K562 (cell line): ENCODE data around the gene MT1E.

Experiments used
- BDP1 ChIP-seq: IDR thresholded peaks from 3 replicates; pipeline ENCODE4 v1.6.1; 2011; ENCODE audit not compliant: insufficient read length, insufficient read depth
- HMGXB4 ChIP-seq: sonication (generic); formaldehyde crosslinking; IDR thresholded peaks from 2 replicates; pipeline ENCODE4 v1.8.1; 2023; ENCODE audit warnings: mild to moderate bottlenecking, missing genetic modification reagents
- JUN ChIP-seq, 2 experiments: sonication (generic) in 1 of 2; formaldehyde crosslinking in 1 of 2; IDR thresholded peaks; 2 replicates each; pipeline versions ENCODE4 v1.6.1 to v1.8.0; 2012 to 2022; ENCODE audit warnings: borderline replicate concordance in 2 of 2, mild to moderate bottlenecking in 2 of 2, improper control_type of control experiment in 1 of 2, low read depth in 1 of 2, low read length in 1 of 2, missing genetic modification reagents in 1 of 2
- JUNB ChIP-seq: fragments of 450-650 bp; formaldehyde crosslinking; conservative IDR thresholded peaks from 2 replicates; pipeline ENCODE4 v1.4.0; 2020; ENCODE audit warnings: mild to moderate bottlenecking
- MAFK ChIP-seq: IDR thresholded peaks from 2 replicates; pipeline ENCODE4 v1.6.1; 2011; ENCODE audit warnings: low read length, improper control_type of control experiment
- NRF1 ChIP-seq, 2 experiments: fragments of 450-650 bp; IDR thresholded peaks in 1 of 2; conservative IDR thresholded peaks in 1 of 2; 2 replicates each; pipeline ENCODE4 v1.6.1; 2014; ENCODE audit warnings: mild to moderate bottlenecking in 2 of 2
- TCF7 ChIP-seq: sonication (generic); IDR thresholded peaks from 2 replicates; pipeline ENCODE4 v1.6.1; 2016; ENCODE audit warnings: antibody characterized with exemption, borderline replicate concordance
- ZNF175 ChIP-seq: fragments of 200-800 bp; sonication (Bioruptor generic); IDR thresholded peaks from 2 replicates; pipeline ENCODE4 v1.6.1; 2016; ENCODE audit warnings: low read depth, mild to moderate bottlenecking, missing genetic modification characterization, missing compliant biosample characterization

DNA sequence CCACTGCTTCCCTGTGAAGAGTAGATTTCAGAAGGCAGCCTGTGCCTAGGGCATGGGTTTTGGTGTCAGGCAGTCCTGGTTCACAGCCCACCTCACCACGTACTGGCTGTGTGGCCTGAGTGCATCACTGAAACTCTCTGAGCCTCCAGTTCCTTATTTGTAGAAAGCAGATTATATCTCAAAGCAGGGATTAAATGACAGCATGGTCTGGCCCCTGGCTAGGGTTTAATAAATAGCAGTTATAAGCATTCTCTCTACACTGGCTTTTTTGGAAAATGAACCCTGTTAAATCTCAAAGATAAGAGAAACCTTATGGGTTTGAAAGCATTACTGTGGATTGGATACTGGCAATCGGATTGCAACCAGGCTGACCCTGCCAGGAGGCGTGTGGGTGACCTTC lies 4.0 kb downstream of the MT1E start:
- no peak for TF ChIP-seq JUNB (CRISPR knock-in tag)
- TF ChIP-seq MAFK = no peak
- TF ChIP-seq JUN (IDR thresholded peaks at IDR 0.05; ENCODE audit: borderline replicate concordance, low read depth, low read length) = no peak
- no peak for TF ChIP-seq JUN (CRISPR knock-in tag; IDR thresholded peaks at IDR 0.05; ENCODE audit: borderline replicate concordance)
- no peak for TF ChIP-seq HMGXB4 (CRISPR knock-in tag)
- TF ChIP-seq TCF7 = no peak
- TF ChIP-seq NRF1 (conservative IDR thresholded peaks at IDR 0.05 in 1 of 2, IDR thresholded peaks at IDR 0.05 in 1 of 2) = no peak
- no peak for TF ChIP-seq ZNF175 (CRISPR knock-in tag)
- TF ChIP-seq BDP1 = no peak
